NCI-H345 treated with DMSO at 0.1 percent for 48 hours (cell line): ENCODE measurements around the gene ZNF578.
"Not testable (repeated sequence)": the region's sequence is repeated elsewhere in the genome, so short reads cannot be mapped to it uniquely, and the experiment has no call there.

Source experiments
- DNase-seq: peaks from one replicate; lab custom pipeline; 2025; ENCODE audit not compliant: unreplicated experiment; lab: John Stamatoyannopoulos, UW

ZNF578 gene

DNA sequence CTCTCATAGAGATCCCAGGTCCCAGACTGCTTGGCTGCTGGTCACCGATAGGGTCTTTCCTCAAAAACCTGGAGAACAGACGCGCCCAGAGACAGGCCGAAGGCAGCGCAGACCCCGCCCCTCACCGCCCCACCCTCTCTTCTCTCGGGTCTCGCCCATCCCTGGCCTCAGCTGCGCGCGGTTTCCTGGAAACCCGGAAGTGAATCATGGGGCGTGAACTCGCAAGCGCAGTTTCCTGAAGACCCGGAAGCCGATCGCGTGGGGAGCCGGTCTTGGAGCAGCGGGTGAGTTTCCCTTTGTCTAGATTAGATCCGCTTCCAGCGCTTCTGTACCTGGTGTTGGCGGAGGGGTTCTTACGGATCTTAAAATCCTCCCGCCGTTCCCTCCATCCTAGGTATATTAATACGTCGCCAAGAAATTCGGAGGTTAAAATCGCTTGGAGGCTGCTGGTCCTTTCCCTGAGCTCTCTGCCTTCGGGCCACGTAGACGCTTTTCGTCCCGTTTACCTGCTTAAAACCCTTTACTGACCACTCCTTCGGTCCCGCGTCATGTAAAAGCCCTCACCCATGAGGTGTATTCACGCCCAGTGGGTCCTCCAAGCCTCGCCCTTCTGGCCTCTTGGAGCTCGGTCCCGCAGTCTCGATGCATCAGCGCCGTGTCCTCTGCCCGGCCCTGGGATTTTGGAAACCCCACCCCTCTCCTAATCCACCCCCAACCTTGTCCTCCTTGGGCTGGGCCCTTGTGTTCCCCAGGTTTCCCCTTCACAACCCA is at the start of gene ZNF578:
TSS of gene ZNF578 (plus strand) at position 230 of the 771 bp plus-strand sequence. CDS start 48,293 bp downstream, outside the sequence.
- no peak for DNase-seq

DNA sequence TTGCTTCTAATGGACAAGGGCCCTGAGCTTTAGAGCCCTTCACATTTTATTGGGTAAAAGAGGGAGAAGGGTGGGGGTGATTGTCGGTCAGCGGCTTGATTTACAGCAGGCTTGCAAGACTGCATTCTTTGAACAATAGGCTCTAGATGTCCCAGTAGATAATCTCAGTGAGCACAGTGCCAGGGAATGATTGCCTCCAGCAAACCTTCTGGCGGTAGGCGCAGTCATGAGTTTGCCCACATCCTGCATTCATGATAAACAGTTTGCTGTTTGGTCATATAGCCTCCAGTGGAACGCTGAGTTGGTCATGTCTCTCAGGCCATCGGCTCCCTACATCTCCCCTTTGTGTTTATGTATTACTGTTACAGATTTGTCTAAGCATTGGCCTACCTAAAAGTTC is 43.1 kb upstream of the ZNF578 start:
- no peak for DNase-seq

DNA sequence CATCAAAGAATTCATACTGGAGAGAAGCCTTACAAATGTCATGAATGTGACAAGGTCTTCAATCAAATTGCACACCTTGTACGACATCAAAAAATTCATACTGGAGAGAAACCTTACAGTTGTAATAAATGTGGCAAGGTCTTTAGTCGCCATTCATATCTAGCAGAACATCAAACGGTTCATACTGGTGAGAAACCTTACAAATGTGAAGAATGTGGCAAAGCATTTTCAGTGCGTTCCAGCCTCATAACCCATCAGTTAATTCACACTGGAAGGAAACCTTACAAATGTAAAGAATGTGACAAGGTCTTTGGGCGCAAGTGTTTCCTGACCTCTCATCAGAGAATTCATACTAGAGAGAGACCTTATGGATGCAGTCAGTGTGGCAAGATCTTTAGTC is 37.6 kb upstream of the ZNF578 start:
- DNase-seq: no peak

DNA sequence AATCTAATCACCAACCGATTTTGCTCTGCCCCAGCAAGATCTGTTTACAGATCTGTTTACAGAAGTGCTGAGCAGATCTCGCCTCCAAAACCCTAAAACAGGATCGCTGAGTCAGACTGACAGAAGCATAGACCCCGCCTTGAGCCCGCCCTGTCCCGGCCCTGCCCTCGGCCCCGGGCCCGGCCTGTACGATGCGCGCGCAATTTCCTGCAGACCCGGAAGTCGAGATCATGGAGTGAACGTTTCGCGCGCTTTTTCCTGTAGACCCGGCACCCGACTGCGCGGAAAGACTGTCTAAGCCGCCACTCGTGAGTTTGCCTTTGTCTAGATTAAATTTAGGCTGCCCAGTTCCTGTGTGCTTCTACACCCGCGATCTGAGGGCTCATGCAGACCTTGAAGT is 24.4 kb upstream of the ZNF578 start, which contains the start of gene ZNF534:
TSS of gene ZNF534 (plus strand) at position 212 of the 400 bp plus-strand sequence. CDS start 2,327 bp downstream, outside the sequence.
- DNase-seq: no peak

DNA sequence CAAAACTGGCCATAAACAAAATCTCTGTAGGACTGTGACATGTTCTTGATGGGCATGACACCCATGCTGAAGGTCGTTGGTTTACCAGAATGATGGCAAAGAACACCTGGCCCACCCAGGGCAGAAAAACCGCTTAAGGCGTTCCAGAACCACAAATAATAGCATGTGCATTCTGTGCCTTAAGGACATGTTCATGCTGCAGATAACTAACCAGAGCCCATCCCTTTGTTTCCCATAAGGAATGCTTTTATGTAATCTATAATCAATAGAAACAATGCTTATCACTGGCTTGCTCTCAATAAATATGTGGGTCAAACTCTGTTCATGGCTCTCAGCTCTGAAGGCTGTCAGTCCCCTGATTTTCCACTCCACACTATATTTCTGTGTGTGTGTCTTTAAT is 11.2 kb upstream of the ZNF578 start:
- no peak for DNase-seq

DNA sequence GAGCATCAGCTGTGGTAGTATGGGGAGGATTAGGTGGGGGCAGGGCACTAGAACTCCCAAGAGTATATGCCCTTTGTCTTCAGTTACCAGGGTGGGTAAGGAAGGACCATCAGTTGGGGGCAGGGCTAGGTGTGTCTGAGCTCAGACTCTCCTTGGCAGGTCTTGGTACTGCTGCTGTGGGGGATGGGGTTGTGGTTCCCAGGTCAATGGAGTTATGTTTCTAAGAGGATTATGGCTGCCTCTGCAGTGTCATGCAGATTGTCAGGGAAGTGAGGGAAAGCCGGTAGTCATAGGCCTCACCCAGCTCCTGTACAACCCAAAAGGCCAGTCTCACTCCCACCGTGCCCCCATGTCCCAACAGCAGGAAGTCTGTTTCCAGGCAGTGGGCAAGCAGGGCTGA is 8.8 kb upstream of the ZNF578 start:
- no peak for DNase-seq

DNA sequence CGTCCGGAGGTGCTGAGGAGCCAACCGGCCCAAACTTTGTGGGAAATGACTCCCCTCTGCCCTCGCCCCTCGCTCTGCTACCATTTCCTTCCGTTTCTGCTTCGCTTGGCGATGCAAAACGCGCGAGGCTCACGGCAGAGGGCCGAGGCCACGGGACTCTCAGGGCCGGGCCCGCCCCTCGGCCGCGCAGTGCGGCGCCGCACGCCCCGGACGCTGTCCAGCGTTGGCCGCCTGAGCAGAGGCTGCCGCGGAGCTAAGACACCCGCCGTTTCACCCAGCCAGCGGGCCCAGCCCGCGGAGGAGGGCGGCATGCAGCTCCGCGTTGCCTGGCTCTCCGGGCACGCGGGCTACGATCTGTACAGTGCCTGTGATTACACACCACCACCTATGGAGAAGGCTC is 2.1 kb upstream of the ZNF578 start:
- no peak for DNase-seq

DNA sequence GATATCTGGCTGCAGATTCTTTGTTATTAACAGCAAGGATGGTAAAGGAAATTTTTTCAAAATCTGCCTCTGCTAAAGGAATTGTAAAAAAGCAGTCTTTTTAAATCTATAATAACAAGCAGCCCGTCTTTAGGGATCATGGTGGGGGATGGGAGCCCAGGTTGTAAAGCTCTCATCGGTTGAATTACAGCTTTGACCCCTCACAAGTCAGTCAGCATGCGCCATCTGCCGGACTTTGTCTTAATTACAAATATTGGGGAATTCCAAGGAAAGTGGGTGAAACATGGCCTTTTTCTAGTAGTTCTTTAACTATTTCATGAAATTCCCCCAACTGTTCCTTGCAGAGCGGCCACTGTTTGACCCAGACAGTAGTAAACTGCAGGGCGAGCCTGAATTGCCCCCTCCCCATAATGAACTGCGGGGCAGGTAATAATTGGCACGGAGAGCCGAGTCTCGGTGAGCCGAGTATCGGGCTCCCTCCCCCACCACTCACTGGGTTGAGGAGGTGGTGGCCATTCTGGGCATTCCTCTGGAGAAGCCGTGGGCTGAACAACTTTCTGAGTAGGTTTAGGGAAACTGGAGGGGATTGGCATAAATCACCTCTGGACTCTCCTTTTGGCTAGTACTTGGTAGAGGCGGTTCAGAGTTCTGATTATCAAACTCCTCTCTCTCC is 11.6 kb downstream of the ZNF578 start:
- no peak for DNase-seq

DNA sequence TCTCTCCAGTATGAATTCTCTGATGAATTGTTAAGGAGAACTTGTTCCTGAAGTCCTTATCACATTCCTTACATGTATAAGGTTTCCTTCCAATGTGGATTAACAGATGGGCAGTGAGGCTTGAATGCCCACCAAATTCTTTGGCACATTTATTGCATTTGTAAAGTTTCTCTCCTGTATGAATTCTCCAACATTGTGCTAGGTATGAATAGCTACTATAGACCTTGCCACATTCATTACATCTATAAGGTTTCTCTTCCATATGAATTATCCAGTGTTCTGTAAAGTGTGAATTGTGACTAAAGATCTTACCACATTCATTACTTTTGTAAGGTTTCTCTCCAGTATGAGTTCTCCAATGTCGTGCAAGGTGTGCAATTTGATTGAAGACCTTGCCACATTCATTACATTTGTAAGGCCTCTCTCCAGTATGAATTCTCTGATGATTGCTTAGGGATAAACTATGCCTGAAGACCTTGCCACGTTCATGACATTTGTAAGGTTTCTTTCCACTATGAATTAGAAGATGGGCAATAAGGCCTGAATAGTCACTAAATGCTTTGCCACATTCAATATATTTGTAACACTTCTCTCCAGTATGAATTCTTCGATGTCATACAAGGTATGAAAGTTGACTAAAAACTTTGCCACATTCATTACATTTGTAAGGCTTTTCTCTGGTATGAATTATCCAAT is 20.4 kb downstream of the ZNF578 start:
- DNase-seq: no peak

DNA sequence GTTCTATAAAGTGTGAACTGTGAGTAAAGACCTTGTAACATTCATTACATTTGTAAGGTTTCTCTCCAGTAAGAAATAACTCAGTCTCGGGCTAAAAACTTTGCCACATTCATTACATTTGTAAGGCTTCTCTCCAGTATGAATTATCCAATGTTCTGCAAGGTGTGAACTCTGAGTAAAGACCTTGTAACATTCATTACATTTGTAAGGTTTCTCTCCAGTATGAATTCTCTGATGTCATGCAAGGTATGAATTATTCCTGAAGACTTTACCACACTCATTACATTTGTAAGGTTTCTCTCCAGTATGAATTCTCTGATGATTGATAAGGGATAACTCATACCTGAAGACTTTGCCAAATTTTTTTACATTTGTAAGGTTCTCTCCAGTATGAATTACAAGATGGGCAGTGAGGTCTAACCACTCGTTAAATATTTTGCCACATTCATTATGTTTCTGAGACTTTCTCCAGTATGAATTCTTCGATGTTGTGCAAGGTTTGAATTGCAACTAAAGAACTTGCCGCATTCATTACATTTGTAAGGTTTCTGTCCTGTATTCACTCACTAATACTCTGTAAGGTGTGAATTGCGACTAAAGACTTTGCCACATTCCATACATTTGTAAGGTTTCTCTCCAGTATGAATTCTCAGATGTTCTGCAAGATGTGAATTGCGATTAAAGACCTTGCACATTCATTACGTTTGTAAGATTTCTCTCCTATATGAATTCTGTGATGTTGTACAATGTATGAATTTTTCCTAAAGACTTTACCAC is 21.2 kb downstream of the ZNF578 start:
- DNase-seq: no peak

DNA sequence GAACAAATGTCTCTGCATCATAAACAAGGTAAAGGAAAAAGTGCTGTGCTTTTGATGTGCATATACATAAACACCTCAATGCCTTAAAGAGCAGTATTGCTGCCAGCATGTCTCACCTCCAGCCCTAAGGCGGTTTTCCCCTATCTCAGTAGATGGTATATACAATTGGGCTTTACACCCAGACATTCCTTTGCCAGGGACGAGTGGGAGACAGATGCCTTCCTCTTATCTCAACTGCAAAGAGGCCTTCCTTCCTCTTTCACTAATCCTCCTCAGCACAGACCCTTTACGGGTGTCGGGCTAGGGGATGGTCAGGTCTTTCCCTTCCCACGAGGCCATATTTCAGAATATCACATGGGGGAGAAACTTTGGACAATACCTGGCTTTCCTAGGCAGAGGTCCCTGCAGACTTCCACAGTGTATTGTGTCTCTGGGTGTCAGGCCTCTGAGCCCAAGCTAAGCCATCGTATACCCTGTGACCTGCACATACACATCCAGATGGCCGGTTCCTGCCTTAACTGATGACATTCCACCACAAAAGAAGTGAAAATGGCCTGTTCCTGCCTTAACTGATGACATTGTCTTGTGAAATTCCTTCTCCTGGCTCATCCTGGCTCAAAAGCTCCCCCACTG is 30.9 kb downstream of the ZNF578 start:
- DNase-seq: not testable (repeated sequence)

DNA sequence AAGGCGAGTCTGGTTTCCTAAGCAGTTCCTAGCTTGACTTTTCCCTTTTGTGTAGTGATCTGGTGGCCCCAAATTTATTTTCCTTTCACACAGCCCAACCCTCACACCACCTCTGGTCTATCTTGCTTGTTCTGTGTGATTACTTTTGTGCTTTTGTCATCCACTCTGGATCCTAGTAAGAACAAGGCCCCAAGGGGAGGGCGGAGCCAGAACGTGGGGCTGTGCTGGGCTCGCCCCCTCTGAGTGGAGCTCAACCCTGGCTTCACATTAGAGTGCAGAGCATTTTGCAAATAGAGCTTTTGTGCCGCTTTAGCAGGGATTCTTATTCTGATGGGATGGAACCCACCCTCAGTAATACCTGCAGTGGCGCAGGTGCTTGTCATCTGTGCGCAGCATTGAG is 31.7 kb downstream of the ZNF578 start:
- DNase-seq: not testable (repeated sequence)

DNA sequence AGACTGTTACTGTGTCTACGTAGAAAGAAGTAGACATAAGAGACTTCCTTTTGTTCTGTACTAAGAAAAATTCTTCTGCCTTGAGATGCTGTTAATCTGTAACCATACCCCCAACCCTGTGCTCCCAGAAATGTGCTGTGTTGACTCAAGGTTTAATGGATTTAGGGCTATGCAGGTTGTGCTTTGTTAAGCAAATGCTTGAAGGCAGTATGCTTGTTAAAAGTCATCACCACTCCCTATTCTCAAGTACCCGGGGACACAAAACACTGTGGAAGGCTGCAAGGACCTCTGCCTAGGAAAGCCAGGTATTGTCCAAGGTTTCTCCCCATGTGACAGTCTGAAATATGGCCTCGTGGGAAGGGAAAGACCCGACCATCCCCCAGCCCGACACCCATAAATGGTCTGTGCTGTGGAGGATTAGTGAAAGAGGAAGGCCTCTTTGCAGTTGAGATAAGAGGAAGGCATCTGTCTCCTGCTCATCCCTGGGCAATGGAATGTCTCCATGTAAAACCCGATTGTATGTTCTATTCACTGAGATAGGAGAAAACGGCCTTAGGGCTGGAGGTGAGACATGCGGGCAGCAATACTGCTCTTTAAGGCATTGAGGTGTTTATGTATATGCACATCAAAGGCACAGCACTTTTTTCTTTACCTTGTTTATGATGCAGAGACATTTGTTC is 32.3 kb downstream of the ZNF578 start:
- not testable (repeated sequence) for DNase-seq

DNA sequence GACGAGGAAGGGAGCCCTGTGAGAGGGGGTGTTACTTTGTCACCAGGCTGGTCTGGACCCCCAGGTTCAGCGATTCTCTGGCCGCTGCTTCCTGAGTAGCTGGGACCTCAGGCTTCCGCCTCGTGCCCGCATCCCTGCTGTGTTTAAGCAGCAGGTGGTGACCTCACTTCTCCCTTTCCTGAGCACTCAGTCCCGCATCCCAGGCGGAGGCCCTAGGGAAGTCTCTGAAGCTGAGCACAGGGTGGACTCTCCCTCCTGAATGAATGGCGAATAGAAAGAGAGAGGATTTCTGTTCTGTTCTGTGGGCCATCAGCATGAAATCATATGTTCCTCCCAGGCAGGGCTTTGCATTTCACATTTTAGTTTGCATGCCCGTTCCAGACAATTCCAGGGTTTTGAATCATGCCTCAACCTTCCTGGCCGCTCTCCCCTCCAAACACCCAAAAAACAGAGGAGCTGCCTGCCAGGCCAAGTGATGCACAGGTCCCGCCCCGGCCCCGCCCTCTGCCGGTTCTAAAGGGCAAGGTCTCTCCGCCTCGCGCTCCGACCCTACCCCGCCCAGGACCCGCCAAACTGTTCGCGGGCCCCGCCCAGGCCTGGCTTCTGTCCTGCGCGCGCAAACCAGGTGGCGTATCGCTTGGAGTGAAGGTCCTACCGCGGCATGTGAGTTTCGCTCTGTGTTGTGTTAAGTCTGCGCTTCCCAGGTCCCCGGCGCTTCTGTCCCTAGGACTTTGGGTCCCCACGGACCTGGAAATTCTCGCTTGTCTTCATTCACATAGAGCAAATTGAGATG is 39.0 kb downstream of the ZNF578 start:
- DNase-seq: no peak

DNA sequence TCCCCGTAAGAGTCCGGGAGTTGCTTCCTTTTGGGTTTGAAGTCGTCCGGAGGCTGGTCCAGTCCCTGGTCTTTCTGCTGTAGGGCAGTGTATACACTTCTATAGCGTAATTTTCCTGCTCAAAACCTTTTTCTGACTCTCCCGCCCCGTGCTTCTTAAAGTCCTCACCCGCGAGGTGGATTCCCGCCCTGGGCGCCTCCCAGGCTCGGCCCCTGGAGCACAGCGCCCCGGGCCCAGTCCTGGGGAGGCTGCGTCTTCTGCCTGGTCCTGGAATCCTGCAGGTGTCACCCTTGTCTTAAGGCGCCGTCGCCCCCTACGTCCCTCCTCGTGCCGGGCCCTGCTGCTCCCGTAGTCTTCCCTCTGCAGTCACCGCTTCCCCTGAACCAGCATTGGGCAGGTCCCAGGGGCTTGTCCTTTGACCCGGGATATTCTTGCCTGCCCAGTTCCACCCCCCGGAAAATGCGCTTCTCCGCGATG is 39.7 kb downstream of the ZNF578 start:
- no peak for DNase-seq

DNA sequence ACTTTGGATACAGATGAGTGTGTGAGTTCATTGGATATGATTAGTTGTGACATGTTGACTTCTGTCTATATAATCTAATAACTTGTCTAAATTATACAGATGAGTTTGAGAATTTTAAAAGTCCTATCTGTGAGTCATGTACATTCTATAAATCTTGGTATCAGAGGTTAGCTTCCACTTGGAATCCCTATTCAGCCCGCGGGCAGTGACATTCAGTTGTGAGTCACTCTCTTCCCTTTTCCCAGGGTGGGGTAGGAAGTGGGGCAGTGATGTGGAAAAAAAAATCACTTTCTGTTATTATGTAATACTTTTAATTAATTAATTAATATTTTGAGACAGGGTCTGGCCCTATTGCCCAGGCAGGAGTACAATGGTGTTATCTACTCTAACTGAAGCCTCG is 41.2 kb downstream of the ZNF578 start:
- no peak for DNase-seq

DNA sequence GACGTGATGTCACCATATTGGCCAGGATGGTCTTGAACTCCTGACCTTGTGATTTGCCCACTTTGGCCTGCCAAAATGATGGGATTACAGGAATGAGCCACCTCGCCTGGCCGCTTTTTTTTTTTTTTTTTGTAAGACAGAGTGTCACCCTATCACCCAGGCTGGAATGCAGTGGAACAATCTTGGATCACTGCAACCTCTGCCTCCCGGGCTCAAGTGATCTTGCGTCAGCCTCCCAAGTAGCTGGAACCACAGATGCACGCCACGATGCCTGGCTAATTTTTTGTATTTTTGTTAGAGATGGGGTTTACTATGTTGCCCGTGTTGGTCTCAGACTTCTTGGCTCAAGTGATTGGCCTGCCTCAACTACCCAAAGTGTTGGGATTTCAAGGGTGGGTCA is 45.2 kb downstream of the ZNF578 start:
- DNase-seq: no peak

DNA sequence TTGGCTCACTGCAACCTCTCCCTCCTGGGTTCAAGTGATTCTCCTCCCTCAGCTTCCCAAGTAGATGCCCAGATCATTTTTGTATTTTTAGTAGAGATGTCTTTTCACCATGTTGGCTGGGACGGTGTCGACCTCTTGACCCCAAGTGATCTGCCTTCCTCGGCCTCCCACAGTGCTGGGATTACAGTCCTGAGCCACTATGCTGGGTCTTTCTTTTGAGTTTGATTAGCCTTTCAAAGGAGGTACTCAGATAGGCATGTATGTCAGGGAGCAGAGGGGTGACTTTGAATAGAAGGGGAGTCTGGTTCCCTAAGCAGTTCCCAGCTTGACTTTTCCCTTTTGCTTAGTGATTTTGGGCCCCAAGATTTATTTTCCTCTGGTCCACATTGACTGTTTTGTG is 47.1 kb downstream of the ZNF578 start:
- not testable (repeated sequence) for DNase-seq

DNA sequence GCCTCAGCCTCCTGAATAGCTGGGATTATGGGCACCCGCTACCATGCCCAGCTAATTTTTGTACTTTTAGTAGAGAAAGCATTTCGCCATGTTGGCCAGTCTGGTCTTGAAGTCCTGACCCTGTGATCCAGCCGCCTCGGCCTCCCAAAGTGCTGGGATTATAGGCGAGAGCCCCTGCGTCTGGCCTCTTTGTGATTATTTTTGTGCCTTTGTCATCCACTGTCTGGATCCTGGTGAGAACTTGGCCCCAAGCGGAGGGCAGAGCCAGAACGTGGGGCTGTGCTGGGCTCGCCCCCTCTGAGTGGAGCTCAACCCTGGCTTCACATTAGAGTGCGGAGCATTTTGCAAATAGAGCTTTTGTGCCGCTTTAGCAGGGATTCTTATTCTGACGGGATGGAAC is 47.6 kb downstream of the ZNF578 start:
- not testable (repeated sequence) for DNase-seq
